OCI-LY3 (cell line): ENCODE results near the gene CLEC10A.

Experiments
- EZH2phosphoT487 ChIP-seq: fragments of 200-600 bp; shearing (Covaris generic); IDR thresholded peaks from 2 replicates; pipeline ENCODE4 v1.6.1; 2018; ENCODE audit warnings: antibody characterized with exemption, mixed run types, low read depth
- TF ChIP-seq, protein P1 (sequence below): fragments of 200-600, 300-600 bp; sonication (generic); IDR thresholded peaks from 2 replicates; pipeline ENCODE4 v1.5.1; 2014; ENCODE audit warnings: antibody characterized with exemption, low read length, low read depth

DNA sequence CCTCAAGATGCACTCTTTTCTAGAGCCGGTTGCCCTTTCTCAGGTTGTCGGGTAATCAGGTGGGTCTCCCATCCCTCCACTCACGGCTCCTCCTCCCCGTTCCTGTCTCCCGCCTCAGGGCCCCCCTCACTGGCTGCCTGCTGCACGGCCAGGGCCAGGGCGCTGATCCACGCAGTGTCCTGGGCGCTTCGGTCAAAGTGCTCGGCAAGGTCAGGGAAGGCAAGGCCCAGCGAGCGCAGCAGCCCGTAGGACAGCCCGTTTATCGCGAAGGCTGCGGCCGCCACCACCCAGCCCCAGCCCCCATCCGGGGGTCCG lies 36.9 kb downstream of the CLEC10A start:
- TF ChIP-seq, protein P1, sequence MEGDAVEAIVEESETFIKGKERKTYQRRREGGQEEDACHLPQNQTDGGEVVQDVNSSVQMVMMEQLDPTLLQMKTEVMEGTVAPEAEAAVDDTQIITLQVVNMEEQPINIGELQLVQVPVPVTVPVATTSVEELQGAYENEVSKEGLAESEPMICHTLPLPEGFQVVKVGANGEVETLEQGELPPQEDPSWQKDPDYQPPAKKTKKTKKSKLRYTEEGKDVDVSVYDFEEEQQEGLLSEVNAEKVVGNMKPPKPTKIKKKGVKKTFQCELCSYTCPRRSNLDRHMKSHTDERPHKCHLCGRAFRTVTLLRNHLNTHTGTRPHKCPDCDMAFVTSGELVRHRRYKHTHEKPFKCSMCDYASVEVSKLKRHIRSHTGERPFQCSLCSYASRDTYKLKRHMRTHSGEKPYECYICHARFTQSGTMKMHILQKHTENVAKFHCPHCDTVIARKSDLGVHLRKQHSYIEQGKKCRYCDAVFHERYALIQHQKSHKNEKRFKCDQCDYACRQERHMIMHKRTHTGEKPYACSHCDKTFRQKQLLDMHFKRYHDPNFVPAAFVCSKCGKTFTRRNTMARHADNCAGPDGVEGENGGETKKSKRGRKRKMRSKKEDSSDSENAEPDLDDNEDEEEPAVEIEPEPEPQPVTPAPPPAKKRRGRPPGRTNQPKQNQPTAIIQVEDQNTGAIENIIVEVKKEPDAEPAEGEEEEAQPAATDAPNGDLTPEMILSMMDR, result no peak
- TF ChIP-seq EZH2phosphoT487, result no peak
